HCT116 (cell line): ENCODE measurements around the gene MOB3C.

Experiments used
- EGR1 ChIP-seq: IDR thresholded peaks from 2 replicates; pipeline ENCODE4 v1.6.1; 2012; ENCODE audit warnings: low read depth
- POLR2A ChIP-seq: IDR thresholded peaks from 2 replicates; pipeline ENCODE4 v1.7.0; 2011; ENCODE audit warnings: borderline replicate concordance; ENCODE audit not compliant: insufficient read depth, insufficient read length; ENCODE audit errors: extremely low read depth
- POLR2AphosphoS5 ChIP-seq: IDR thresholded peaks from 2 replicates; pipeline ENCODE4 v1.6.1; 2011; ENCODE audit warnings: mild to moderate bottlenecking, low read depth, low read length, moderate library complexity
- SIN3A ChIP-seq: IDR thresholded peaks from 2 replicates; pipeline ENCODE4 v1.6.1; 2012; ENCODE audit warnings: low read depth
- YY1 ChIP-seq: IDR thresholded peaks from 2 replicates; pipeline ENCODE4 v1.6.1; 2011; ENCODE audit warnings: low read length, low read depth, moderate library complexity, mild to moderate bottlenecking; ENCODE audit not compliant: insufficient replicate concordance; ENCODE audit errors: extremely low read depth
- ZFX ChIP-seq: fragments of 450-650 bp; IDR thresholded peaks from 2 replicates; pipeline ENCODE4 v1.6.1; 2017
- TF ChIP-seq, protein P1 (sequence below), 3 experiments: fragments of 200-600 bp in 1 of 3; sonication (generic) in 1 of 3; IDR thresholded peaks in 2 of 3; conservative IDR thresholded peaks in 1 of 3; 2 replicates each; pipeline ENCODE4 v1.5.1; 2012 to 2017; ENCODE audit warnings: low read depth in 2 of 3, low read length in 2 of 3, antibody characterized with exemption in 1 of 3, borderline replicate concordance in 1 of 3, control low read depth in 1 of 3, mild to moderate bottlenecking in 1 of 3, mixed read lengths in 1 of 3, mixed run types in 1 of 3, moderate library complexity in 1 of 3; ENCODE audit not compliant: insufficient read depth in 1 of 3
- TF ChIP-seq, protein P2 (sequence below): IDR thresholded peaks from 2 replicates; pipeline ENCODE4 v1.6.1; 2012

DNA sequence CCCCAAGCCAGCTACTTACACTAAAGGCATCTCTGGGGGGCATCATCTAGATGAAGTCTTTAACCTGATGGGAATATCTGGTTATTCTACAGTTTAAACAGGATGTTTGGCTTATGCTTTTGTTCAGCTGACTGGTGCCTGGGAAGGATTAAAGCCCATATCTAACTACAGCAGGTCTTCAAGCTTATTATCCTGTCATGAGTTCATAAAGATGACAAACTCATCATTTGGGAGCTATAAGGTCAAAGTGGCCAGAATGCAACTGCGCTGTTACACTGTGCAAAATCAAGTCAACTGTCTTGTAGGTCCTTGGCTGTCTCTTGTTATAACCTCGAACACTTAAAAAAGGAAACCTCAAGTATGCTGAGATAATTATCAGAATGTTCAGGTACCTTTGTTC, 18.6 kb upstream of the MOB3C start:
- TF ChIP-seq SIN3A (no peak), EGR1 (no peak), YY1 (no peak), POLR2AphosphoS5 (no peak), POLR2A (no peak), ZFX (no peak)
- TF ChIP-seq, protein P1, sequence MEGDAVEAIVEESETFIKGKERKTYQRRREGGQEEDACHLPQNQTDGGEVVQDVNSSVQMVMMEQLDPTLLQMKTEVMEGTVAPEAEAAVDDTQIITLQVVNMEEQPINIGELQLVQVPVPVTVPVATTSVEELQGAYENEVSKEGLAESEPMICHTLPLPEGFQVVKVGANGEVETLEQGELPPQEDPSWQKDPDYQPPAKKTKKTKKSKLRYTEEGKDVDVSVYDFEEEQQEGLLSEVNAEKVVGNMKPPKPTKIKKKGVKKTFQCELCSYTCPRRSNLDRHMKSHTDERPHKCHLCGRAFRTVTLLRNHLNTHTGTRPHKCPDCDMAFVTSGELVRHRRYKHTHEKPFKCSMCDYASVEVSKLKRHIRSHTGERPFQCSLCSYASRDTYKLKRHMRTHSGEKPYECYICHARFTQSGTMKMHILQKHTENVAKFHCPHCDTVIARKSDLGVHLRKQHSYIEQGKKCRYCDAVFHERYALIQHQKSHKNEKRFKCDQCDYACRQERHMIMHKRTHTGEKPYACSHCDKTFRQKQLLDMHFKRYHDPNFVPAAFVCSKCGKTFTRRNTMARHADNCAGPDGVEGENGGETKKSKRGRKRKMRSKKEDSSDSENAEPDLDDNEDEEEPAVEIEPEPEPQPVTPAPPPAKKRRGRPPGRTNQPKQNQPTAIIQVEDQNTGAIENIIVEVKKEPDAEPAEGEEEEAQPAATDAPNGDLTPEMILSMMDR (IDR thresholded peaks at IDR 0.05 in 2 of 3, conservative IDR thresholded peaks at IDR 0.05 in 1 of 3; ENCODE audit: borderline replicate concordance in 1 of 3, insufficient read depth in 1 of 3, low read depth in 2 of 3, low read length in 2 of 3), result no peak
- TF ChIP-seq, protein P2, sequence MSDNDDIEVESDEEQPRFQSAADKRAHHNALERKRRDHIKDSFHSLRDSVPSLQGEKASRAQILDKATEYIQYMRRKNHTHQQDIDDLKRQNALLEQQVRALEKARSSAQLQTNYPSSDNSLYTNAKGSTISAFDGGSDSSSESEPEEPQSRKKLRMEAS, result no peak
